LHCN-M2 (cell line): ENCODE data around the gene GPR61. TPM values are rescaled to one million over a fixed set of nuclear protein-coding genes. Genes with fewer than 3 reads are reported as not detected.

ENCODE experiments used
- DNase-seq: peaks from one replicate; pipeline ENCODE4 v3.0.0-alpha.2; 2012; ENCODE audit warnings: low read depth
- total RNA-seq: library from RNA; depleted of rRNA; stranded (reverse); fragments of >200 nt; gene quantifications from 2 replicates; pipeline ENCODE4 v1.2.3, GENCODE V29; 2014; rRNA removed

Gene GPR61
- total RNA-seq, 1 experiment from 2014 or later, result not detected

DNA sequence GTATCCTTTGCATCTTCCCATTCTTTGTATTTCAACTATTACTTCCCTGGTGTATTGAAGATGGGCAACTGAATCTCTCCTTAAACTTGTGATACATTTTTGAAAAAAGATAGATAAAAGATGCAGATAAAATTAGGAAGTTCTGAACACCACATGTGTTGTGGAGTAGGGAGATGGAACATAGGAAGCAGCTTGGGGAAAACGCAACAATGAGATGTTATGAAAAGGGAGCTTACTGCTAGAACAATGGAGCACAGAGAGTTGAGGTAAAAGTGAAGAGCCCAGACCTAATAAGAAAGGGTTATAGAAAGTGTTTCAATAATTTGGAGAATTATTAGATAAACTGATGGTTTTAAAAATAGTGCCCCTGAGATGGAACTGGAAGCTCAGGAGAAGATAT is 29.7 kb downstream of the GPR61 start:
- no peak for DNase-seq

DNA sequence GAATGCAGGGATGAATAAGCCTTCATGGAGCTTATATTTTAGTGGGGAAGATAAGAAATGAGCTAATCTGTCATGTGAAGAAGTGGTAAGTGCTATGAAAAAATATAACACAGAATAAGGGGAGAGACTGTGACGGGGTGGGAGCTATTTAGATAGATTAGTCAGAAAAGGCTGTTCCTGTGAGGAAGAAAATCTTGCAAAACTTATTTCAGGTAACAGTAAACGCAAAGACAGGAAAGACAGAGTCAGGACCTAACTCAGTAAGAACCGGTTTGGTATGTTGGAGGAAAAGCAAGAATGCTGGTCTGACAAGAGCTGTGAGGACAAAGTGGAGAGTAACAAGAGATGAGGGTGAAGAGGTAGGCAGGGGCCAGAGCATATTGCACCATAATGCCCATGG is 30.7 kb downstream of the GPR61 start:
- DNase-seq, result no peak

DNA sequence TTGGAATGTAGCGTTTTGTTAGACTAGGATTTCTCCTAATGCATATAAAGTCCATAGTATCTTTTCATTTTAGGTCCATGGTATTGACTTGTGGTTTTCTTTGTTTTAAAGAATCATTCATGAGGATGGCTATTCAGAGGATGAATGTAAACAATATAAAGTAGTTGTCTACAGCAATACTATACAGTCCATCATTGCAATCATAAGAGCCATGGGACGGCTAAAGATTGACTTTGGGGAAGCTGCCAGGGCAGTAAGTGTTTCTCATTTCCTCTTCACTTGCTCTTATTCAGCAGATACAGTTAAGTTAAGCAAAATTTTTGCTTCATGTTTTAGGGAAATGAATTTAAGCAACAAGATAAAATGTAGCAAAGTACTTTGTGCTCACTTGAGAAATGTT is 34.1 kb downstream of the GPR61 start:
- no peak for DNase-seq

DNA sequence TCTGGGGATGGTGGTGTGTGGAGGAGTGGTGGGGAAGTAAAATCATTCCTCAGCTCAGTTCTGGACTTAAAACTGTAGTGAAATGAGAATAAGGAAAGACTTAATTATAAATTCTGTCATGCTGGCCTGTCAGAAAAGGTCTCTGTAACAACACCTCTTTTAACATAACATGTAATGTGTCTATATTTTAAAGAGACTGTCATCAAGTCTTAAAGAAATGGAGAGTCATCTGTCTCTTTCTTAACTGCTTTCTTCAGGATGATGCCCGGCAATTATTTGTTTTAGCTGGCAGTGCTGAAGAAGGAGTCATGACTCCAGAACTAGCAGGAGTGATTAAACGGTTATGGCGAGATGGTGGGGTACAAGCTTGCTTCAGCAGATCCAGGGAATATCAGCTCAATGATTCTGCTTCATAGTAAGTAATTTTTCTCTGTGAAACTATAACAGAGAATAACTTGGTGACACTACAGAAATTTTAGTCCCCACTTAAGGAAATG is 39.3 kb downstream of the GPR61 start:
- DNase-seq, result peak; percentile 21

DNA sequence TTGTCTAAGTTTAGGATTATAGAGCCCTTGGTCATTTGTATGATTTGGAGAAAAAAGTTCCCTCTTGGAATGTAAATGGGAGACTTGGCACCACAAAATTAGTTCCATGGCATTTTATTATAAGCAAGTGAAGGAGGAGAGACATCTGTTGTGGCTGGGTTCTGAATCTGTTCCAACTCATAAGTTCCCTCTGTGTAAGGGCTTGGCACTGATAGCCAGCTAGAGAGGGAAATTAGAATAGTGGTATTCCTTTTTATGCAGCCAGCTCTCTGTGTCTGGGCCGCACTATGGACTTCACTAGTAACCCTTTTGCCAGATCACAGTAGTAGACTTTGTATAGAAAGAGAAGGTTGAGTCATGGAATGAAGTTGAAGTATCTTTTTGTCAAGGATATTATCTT is 39.8 kb downstream of the GPR61 start:
- peak; percentile 38 for DNase-seq

DNA sequence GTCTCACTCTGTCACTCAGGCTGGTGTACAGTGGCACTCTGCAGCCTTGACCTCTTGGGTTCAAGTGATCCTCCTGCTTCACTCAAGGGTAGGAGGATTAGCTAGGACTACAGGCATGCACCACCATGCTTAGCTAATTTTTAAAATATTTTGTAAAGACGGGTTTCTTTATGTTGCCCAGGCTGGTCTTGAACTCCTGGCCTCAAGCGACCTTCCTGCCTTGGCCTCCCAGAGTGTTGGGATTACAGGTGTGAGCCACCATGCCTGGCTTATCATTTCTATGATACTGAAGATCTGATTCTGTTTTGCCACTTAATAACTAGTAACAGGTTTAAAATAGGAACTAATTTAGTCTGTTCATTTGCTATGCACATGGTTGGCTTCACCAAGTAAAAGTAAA is 42.3 kb downstream of the GPR61 start:
- DNase-seq, result no peak

DNA sequence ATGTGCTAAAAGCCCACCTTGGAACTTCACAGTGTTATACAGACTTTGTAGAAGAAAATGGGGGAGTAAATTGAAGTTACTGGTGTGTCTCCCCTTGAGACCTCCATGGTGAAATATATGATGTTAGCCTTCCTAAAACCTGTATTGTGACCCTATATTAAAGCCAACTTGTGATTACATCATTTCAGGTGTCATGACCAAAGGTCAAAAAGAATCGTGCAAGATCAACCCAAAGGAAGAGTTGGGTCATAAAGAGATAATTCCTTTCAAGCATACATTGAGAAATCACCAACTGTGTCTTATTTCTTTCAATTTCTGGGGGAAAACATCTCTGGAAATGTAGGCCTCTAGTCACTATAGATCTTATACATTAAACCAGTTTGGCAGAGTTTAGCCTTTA is 45.1 kb downstream of the GPR61 start:
- no peak for DNase-seq

DNA sequence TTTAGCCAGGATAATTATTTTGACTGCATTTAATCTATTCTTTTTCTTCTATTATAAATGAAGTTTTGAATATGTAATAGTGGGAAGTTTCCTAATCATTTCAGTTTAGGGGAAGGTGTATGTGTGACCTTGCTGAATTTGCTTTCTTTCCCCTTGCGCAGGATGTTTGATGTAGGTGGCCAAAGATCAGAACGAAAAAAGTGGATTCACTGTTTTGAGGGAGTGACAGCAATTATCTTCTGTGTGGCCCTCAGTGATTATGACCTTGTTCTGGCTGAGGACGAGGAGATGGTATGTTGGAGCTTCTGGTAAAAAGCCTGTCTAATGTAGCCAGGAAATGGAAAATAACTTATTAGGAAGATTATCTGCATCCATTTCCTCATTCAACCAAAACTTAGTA is 46.4 kb downstream of the GPR61 start:
- DNase-seq, result no peak

DNA sequence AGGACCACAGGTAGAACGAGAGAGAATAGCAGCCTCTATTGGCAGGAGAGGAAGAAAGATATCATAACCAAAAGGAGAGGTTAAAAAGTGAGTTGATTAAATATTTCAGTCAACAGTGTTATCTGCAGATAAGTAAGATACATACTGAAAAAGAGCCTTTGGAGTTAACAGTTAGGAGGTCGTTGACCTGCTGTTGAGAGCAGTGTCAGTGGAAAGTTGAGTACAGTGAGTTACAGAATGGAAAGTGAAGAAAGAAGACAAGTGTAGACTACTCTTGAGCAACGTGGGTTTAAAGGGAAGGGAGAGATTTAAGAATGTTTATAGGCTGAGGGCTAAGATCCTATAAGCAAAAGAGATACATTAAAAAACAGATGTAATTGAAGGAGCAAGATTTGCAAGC is 49.5 kb downstream of the GPR61 start:
- DNase-seq, result no peak

DNA sequence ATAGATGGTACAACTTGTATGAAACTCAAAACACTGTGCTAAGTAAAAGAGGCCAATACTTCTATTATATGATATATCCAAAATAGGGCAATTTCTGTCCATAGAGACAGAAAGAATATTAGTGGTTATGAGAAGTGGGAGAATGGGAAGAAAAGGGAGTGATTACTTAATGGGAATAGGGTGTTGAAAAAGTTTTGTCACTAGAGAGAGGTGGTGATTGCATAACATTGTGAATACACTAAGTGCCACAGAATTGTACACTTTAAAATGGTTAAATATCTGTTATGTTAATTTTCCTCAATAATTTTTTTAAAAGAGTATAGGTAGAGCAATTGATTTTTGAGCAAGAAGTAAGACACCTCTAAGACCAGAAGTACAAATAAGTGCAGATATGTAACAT is 50.0 kb downstream of the GPR61 start:
- DNase-seq, result no peak

DNA sequence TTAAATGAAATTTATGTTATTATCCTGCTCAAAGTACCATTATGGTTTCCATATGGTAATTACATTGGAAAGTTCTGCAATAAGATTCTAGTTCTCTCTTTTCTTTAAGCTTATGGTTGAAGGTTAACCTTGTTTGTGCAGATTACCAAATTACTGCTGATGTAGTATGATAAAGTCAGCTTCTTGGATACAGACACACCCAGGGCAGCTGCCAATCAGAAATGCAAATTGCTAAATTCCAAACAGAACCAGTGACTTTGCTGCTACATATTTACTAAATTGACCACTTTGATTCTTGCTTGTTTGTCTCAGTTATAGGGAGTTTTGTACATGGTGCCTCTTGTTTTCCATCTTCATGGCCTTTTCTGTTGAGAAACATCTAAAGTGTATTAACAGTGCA is 53.2 kb downstream of the GPR61 start:
- no peak for DNase-seq

DNA sequence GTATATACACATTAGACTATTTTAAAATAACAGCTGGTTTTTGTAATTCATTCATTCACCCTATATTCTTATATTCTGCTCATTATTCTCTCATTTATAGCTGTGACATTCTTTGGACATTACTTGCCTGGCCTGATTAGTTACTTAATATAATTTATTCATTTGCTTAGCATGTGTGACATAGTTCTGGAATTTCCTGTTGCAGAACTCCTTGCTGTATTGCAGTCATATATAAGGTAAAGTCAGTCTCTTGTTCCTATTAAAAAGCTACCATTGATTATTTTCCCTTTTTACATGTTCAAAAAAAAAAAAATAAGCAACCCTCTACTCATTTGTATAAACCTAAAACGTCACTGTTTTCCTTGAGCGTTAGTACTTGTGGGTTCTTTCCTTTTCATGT is 55.9 kb downstream of the GPR61 start:
- DNase-seq, result no peak

Other genes with a start within 250 kb of the GPR61 start
- gene MYBPHL, start 232.9 kb upstream of the GPR61 start, total RNA-seq, result 0.23 TPM in 1 of 2 replicates, not detected in the other
- gene SORT1, start 142.0 kb upstream of the GPR61 start, total RNA-seq, result 9.4 and 18.1 TPM in 2 replicates
- 46.8 and 47.8 TPM in 2 replicates for gene PSMA5, start 113.4 kb upstream of the GPR61 start, total RNA-seq
- 0.06 and 0.34 TPM in 2 replicates for gene SYPL2, start 73.3 kb upstream of the GPR61 start, total RNA-seq
- 6.2 and 6.4 TPM in 2 replicates for gene ATXN7L2, start 56.0 kb upstream of the GPR61 start, total RNA-seq
- gene CYB561D1, start 45.8 kb upstream of the GPR61 start, total RNA-seq, result 5.6 and 10.1 TPM in 2 replicates
- gene AMIGO1, start 30.1 kb upstream of the GPR61 start, total RNA-seq, result 0.13 and 0.29 TPM in 2 replicates
- 10.6 and 10.8 TPM in 2 replicates for gene GNAI3, start 8.7 kb downstream of the GPR61 start, total RNA-seq
- gene GNAT2, start 79.7 kb downstream of the GPR61 start, total RNA-seq, result not detected in 2 replicates
- gene AMPD2, start 80.0 kb downstream of the GPR61 start, total RNA-seq, result 44.0 and 60.0 TPM in 2 replicates
- 4.2 and 10.5 TPM in 2 replicates for gene GSTM4, start 116.2 kb downstream of the GPR61 start, total RNA-seq
- gene GSTM2, start 128.2 kb downstream of the GPR61 start, total RNA-seq, result 16.2 and 18.4 TPM in 2 replicates
- gene GSTM1, start 147.9 kb downstream of the GPR61 start, total RNA-seq, result 1.1 and 1.2 TPM in 2 replicates
- not detected in 2 replicates for gene GSTM5, start 172.4 kb downstream of the GPR61 start, total RNA-seq
- 13.2 and 16.3 TPM in 2 replicates for gene GSTM3, start 201.2 kb downstream of the GPR61 start, total RNA-seq
- not detected in 2 replicates for gene EPS8L3, start 224.1 kb downstream of the GPR61 start, total RNA-seq